Measurements from ENCODE around the gene BCL2.
A peak's percentile ranks its signal among the peaks of the same experiment; 100 is the strongest.

Gene BCL2

DNA sequence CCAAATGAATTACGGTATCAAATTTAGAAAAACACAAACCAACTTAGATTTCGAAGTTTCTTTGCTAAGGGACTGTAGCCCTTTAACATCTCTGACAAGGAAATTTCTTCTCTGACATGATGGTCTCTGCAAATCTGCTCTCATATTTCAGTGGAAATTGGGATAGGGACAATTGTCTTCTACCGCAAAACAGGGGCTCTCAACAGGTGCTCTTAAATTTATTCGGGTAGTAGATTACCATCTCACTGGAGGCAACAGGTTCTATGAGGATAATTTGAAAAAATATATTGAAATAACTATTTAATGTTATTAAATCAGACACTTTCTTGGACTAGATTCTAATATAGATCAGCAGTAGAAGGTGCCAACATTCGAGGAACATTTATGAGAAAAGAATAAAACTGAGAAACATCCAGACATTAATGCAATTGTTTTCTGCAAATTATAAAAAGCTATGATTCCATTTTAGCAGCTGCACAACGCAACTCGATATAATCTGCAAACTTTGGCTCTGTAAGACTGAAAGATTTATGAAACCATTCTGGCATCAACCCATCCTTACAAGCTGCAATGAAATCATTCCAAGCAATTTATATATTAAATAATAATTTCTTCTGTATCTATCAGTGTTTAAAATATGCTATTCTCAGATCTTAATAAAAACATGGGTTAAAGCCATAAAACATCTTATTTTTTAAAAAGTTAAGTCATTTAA, 10.0 kb upstream of the BCL2 start:
- DNase-seq (ENCODE audit: low read depth in 4 of 4, low spot score in 1 of 4), result no peak

DNA sequence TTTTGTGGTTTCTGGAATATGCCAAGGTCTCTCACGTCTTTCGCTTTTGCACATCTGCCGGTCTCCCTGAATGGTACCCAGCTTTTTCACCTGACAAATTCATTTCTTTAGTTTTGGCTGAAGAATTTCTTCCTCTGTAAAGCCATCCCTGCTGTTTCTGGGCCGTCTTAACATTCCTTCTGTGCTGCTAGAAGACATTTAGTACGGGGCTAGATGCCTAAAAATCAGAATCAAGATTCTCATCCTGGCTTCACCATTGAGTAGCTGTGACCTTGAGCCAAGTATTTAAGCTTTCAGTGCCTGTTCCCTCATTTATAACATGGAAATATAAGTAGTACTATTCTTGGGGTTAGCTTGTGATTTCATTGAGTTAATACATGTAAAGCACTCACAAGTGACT, 6.4 kb upstream of the BCL2 start:
- DNase-seq (ENCODE audit: low read depth in 4 of 4, low spot score in 1 of 4), result no peak

DNA sequence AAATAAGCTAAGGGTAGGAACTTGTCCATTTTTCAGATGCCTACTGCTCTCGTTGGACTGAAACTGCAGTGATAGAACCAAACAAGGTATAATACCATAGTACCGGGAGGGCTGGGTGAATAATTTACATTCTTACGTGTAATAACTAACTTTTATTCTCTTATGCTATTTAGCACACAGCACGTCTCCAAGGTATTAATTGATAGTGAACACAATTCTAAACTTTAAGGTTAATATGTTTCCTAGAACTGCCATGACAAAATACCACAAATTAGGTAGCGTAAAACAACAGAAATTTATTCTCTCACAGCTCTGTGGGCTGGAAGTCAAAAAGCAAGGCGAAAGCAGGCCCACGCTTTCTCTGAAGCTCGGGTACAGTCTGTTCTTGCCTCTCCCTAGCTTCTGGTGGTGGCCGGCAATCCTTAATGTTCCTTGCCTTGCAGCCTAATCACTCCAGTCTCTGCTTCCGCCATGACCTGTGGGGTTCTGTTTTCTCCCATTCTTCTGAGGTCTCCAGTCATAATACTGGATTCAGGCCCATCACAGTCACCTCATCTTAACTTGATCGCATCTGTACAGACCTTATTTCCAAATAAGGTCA, 5.6 kb upstream of the BCL2 start:
- DNase-seq (ENCODE audit: low read depth in 4 of 4, low spot score in 1 of 4), result no peak

DNA sequence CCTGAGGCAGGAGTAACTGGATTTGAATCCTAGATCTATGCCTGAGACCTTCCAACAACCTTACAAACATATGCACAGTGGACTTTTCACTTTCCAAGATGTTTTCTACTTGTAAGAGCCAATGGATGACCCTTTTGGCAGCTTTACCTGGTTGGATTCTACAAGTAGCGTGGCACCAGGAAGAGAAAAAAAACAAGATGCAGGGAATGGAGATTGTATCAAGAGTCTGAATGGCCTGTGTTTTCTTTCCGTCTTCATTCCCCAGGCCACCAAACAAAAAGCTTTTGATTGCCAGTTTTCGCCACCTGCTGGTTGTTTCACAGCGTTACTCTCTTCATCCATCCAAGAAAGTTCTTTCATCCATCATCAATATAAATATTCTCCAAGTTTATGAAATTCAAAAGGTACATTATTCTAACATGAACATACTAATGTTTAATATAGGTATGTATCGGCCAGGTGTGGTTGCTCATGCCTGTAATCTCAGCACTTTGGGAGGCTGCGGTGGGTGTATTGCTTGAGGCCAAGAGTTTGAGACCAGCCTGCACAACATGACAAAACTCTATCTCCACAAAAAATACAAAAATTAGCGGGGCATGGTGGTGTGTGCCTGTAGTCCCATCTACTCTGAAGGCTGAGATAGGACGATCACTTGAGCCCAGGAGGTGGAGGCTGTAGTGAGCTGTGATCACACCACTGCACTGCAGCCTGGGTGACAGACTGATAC, 3.5 kb upstream of the BCL2 start:
- no peak for DNase-seq (ENCODE audit: low read depth in 4 of 4, low spot score in 1 of 4)

DNA sequence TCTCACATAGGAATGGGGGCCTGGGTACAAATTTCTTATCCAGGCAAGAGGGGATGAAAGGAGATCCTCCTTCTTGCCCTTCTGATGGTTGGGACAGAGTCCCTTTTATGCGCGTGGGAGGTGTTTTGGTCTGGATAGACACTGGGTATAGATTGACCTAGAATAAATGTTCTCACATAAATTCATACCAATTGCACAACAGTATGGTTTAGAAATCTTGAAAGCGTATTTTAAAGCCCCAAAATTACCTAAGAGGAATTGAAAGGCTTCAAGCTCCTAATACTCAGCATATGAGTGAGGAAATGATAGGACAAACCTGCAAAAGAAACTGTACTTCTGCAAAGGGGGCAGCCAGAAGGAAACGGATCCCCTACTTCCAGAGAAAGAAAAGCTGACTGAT, 2.6 kb upstream of the BCL2 start:
- DNase-seq (ENCODE audit: low read depth in 4 of 4, low spot score in 1 of 4), result no peak

DNA sequence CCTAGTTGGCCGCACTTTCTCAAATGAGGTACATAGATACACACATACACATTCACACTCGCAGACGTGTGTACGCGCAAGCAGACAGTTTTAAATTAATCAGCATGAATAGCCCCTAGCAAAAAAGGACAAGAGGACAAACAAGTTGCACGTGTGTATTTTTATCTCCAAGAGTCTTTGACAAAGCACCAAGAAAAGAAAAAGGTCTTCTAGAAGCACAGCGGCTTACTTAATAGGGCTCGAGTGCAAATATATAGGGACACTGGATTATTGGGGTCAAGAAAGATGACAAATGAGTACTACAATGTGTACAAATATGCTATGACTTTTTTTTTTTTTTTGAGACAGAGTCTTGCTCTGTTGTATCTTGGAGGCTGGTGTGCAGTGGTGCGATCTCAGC, 1.7 kb upstream of the BCL2 start:
- DNase-seq (ENCODE audit: low read depth in 4 of 4, low spot score in 1 of 4), result no peak

DNA sequence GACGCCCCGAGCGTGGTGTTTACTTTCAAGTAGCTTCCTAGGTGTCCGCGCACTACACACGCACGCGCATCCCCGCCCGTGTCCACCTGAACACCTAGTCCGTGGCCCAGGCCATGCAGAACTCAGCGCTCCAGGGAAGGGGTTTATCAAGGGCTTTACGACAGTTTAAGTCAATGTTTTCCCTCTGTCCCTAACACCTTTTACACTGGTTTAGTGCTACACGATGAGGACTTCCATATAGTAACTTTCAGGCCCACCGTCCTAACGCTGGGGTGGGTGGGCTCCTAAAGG, 1.4 kb upstream of the BCL2 start:
- DNase-seq (ENCODE audit: low read depth in 4 of 4, low spot score in 1 of 4), result no peak

DNA sequence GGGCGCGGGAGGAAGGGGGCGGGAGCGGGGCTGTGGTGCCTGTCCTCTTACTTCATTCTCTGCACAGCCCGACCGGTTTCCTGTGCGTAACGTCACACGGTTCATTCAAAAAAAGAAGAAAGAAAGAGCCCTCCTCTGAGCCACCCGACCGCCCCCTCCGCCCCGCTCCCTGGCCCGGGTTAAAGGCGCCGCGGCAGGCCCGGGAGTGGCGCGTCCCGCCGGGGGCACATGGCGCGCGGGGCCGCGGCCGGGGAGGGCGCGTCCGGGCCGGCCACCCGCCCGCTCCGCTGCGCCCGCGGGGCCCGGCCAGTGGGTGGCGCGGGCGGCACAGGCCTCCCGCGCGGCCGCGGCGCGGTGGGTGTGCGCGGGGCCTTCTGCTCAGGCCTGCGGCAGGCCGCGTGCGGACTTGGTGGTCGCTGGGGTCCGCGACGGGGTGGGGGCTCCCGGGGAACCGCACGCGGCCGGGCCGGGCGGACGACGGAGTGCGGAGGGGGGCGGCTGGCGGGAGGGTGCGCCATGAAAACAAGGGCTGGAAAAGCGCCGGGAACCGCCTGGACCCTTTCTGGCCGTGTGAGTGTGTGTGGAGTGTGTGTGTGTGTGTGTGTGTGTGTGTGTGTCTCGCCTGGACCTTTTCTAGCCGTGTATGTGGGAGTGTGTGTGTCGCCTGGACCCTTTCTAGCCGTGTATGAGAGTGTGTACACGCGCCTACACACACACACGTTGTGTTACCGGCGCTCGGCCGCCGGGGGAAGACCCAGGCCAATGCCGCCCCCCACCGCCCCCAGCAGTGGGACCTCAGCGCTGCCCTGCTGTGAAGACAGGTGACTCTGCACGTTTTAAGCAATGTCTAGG, 780 bp upstream of the BCL2 start:
- DNase-seq (ENCODE audit: low read depth in 4 of 4, low spot score in 1 of 4), result peak; percentile 52 to 75 (median 66)

DNA sequence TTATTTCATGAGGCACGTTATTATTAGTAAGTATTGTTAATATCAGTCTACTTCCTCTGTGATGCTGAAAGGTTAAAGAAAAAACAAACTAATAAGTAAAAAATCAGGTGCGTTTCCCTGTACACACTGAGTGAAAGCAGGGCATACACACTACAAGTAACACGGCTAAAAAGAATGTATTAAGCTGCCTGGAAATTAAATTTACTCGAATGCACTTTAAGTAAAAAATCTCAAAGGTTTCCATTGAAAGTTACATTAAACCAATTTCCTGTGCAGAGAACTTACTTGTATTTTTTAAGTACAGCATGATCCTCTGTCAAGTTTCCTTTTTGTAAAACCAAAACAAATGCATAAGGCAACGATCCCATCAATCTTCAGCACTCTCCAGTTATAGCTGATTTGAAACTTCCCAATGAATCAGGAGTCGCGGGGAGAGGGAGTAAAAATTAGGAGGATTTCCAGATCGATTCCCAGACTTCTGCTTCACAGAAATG, 633 bp downstream of the BCL2 start:
- no peak for DNase-seq (ENCODE audit: low read depth in 4 of 4, low spot score in 1 of 4)

DNA sequence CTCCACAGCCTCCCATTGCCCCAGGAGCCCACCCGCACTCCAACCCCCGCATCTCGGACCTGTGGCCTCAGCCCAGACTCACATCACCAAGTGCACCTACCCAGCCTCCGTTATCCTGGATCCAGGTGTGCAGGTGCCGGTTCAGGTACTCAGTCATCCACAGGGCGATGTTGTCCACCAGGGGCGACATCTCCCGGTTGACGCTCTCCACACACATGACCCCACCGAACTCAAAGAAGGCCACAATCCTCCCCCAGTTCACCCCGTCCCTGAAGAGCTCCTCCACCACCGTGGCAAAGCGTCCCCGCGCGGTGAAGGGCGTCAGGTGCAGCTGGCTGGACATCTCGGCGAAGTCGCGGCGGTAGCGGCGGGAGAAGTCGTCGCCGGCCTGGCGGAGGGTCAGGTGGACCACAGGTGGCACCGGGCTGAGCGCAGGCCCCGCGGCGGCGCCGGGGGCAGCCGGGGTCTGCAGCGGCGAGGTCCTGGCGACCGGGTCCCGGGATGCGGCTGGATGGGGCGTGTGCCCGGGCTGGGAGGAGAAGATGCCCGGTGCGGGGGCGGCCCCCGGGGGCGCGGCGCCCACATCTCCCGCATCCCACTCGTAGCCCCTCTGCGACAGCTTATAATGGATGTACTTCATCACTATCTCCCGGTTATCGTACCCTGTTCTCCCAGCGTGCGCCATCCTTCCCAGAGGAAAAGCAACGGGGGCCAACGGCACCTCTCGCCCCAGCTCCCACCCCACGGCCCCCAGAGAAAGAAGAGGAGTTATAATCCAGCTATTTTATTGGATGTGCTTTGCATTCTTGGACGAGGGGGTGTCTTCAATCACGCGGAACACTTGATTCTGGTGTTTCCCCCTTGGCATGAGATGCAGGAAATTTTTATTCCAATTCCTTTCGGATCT, 1.3 kb downstream of the BCL2 start:
- DNase-seq (ENCODE audit: low read depth in 4 of 4, low spot score in 1 of 4), result peak; percentile 47 to 74 (median 62)

DNA sequence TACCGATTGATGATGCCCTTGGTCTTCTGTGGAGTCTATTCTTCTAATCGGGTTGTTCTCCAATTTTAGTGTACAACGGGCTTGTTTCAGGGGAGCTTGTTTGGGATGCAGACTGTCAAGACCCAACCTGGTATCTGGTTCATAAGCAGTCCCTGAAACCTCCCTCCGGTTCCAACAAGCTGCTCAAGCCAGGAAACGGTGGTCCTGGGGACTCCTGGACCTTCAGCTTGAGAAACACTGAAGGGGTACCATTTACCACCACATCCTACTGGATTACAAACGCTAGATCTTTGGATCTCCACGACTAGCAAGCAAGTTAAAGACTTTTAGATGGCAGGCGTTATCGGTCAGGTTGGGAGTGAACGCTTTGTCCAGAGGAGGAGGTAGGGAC, 2.0 kb downstream of the BCL2 start:
- DNase-seq (ENCODE audit: low read depth in 4 of 4, low spot score in 1 of 4), result no peak

DNA sequence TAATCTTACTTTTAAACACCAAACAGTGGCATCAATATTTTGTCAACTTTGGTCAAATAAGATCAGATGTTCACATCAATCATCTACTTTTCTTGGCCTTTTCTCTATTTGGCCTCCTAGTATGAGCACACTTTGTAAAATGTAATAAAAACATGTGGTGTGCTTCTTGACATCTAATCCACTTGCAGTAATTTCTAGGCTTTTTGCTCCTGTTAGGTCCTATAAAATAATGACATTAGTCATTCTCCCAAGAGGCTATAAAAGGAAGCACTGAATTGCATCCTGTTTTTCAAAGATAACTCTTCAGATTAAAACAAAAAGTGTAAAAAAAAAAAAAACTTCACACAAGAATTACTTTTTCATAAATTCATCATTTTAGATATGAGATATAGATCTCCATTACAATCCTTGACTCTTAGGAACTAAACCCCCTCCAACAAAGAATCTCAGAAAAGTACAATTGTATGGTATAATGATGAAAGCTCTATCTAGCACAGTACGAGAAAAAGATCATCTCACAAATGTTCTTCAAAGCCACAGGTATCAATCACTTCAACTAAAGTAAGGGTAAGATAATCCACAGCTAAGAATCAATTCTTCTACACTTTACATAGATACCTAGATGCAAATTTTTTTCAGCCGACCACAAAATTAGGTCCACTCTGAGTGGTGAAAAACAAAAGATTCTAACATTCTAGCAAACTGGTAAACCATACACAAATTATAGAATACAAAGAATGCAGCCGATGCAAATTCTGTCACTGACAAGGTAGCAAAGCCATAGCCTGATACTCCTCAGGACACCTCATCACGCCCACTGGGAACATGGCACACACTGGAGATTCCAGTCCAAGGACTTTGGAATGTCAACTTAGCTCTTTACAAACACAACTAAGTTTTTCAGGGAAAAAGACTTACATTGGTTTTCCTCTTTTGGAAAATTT, 2.7 kb downstream of the BCL2 start:
- DNase-seq (ENCODE audit: low read depth in 4 of 4, low spot score in 1 of 4), result no peak

DNA sequence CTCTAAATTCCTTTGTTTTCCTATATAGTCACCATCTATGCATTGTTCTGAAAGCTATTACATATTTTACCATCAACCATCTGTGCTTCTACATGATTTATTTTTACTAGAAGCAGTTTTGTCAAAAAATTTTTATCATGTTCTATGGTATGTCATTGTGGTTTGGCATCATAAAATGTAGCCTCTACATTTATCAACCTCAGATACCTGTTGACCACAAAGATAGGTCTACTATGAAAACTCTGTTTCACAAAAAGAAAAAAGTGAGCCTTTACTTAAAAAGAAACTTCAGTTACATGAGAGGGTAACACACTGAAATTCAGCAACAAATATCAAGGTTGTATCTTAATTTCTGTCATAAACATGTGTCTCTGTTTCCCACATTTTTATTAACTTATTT, 3.7 kb downstream of the BCL2 start:
- DNase-seq (ENCODE audit: low read depth in 4 of 4, low spot score in 1 of 4), result no peak

DNA sequence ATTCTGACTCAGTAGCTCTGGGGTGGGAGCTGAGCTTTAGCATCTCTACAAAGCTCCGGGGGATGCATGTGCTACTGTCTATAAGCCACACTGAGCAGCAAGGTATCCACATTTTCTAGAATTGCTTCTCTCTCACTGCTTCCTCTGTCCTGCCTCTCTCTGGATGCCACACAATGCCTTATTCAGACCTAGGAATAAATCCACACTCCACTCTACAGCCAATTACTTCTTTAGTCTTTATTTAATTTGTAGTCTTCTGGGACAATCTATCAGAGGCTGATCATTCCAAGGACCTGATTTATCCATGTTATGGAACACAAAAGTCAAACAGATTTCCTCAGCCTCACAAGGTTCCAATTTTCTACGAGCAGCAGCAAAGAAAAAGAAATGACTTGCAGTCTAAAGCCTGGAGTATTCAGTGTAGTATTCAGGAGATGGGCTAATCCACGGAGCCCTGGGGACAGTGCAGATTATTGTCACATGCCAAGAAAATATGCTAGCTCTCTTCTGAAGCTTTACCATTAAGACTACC, 4.4 kb downstream of the BCL2 start:
- DNase-seq (ENCODE audit: low read depth in 4 of 4, low spot score in 1 of 4), result no peak

DNA sequence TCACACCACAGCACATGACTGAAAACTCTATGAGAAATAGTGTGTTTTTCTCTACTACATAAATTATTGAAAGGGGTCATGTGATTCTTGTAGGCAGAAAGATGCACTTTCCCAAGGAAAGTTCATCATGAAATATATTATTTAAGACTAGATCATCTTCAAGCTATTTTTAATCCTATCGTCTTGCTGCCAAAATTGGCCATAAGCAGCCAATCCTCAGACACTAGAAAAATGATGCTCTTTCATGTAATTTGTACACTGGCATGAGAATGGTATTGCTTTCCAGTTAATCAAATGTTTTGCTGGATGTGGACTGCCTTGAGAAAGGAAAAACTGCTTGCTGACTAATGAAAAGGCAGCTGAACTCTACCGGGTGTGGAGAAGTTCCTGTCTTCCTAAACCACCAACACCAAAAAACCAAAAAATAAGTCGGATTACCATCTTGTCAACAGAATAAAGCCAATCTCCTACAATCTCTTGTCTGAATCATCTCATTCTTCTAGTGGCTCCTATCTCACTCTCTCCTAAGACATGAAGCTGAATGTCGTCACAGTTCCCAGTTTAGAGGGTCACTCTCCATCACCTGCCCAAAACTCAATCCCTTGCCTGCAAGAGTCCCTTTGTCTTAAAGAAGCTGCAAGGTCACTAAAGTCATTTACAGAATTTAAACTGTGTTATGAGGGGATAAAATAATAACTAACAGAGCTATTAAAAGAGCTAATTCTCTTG, 5.3 kb downstream of the BCL2 start:
- DNase-seq (ENCODE audit: low read depth in 4 of 4, low spot score in 1 of 4), result no peak

DNA sequence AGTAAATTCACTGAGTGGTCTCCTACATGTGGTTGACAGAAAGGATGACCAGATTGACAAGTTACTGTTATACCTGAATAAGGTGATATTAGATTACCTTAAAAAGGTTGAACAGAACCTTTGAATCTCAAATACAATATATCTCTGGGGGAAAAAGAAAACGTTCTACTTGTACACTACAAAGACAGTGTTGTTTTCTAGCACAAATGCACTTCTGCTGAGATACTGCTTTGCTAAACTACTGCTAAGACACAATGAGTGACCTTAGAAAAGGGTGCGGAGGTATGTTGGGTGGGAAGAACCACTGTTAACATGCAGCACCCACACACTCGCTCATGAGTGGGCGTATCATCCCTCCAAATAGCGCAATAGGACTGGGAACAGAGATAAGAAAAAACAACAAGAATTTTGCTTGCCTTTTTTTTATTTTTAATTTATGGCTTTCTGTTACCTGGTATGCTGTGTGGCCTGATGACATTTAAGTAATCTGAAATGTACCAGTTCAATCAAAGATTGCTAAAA, 6.1 kb downstream of the BCL2 start:
- no peak for DNase-seq (ENCODE audit: low read depth in 4 of 4, low spot score in 1 of 4)

DNA sequence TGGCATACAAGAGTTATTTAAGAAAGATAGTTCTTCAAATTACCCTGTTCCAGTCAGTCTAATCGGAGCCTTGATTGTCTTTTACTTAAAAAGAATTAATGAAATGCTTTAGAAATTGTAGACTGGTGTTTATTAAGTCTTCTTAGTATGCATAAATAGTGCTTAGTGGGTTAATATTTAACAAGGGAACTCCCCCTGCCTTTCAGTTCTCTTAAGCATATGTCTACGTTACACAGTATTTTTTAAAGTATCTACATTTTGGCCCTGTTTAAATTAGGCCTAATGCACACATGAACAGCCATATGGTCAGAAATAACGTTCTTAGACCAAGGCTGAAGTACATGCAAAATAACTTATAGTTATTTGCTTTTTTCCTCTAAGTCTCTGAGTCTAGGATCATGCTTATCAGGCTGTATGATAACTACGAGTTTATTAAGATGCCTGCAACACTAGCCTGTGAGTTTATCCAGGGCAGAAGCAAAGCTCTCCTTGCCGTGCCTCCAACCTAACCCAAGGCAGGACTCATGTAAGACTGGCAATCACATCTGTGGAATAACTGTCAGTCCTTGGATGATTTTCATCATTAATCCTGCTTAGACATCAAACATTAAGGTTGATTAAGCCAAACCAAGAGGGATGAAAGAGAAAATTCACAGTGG, 6.7 kb downstream of the BCL2 start:
- no peak for DNase-seq (ENCODE audit: low read depth in 4 of 4, low spot score in 1 of 4)

DNA sequence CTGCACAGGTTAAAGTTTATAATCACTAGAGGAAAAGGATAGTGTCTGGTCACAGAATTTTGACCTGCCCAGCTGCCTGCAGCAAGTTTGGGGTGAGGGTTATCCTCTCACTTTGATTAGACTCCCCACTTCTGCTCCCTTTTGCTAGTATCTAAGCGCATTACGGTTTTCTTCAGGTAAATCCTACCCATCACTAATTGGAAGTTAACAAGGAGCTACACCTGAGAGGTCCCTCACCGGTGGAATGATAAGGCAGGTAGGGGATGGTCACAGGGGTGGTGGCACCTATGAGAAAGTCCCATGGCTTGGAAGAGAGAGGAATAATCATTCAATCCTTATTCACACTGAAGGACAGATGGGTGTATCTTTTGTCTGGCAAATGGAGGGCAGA, 7.6 kb downstream of the BCL2 start:
- DNase-seq (ENCODE audit: low read depth in 4 of 4, low spot score in 1 of 4), result no peak

Measured in stimulated activated CD4-positive, alpha-beta T cell treated with anti-CD3 and anti-CD28 coated beads, Interleukin-1b, Interleukin-23, amount 100 ng/mL, for 24 hours (primary cell).